Lung (tissue), 12 donors: ENCODE results near the gene EVI5. TPM values are rescaled to one million over a fixed set of nuclear protein-coding genes. Genes with fewer than 3 reads are reported as not detected.

Experiments used
- ATAC-seq: fragments of 200-7000 bp; cut with Tn5 transposase; one replicate; pipeline ENCODE4 v1.9.1; 2020; ENCODE audit warnings: moderate number of reproducible peaks; ENCODE audit not compliant: insufficient read depth, low FRiP score
- DNase-seq, 3 donors: peaks; one replicate each; pipeline ENCODE4 v3.0.0-alpha.2; 2013 to 2017
- H3K27ac ChIP-seq, 2 donors: one replicate each; pipeline ENCODE4 v1.5.1; 2013; ENCODE audit warnings: mild to moderate bottlenecking in 2 of 2, moderate library complexity in 2 of 2, control low read depth in 1 of 2, inconsistent platforms in 1 of 2, low read depth in 1 of 2, low read length in 1 of 2
- H3K27me3 ChIP-seq, 3 donors: one replicate each; pipeline ENCODE4 v1.5.1; 2013; ENCODE audit warnings: low read length in 2 of 3; ENCODE audit not compliant: control insufficient read depth in 3 of 3, insufficient read depth in 3 of 3
- H3K36me3 ChIP-seq, 4 donors: one replicate each; pipeline ENCODE4 v1.5.1; 2013; ENCODE audit warnings: low read length in 4 of 4, mild to moderate bottlenecking in 1 of 4, moderate library complexity in 1 of 4; ENCODE audit not compliant: control insufficient read depth in 4 of 4, insufficient read depth in 4 of 4
- H3K4me1 ChIP-seq, 5 donors: one replicate each; pipeline ENCODE4 v1.5.1; 2013; ENCODE audit warnings: low read length in 5 of 5, mild to moderate bottlenecking in 2 of 5, moderate library complexity in 1 of 5; ENCODE audit not compliant: control insufficient read depth in 5 of 5, insufficient read depth in 5 of 5
- H3K4me3 ChIP-seq: one replicate; pipeline ENCODE4 v1.5.1; 2013; ENCODE audit warnings: mild to moderate bottlenecking, control low read depth, moderate library complexity
- H3K9ac ChIP-seq, 2 donors: one replicate each; pipeline ENCODE4 v1.5.1; 2013; ENCODE audit warnings: low read length in 2 of 2, control low read depth in 1 of 2; ENCODE audit not compliant: insufficient read depth in 1 of 2
- H3K9me3 ChIP-seq, 4 donors: one replicate each; pipeline ENCODE4 v1.5.1; 2013; ENCODE audit warnings: low read length in 3 of 4, mild to moderate bottlenecking in 1 of 4, moderate library complexity in 1 of 4; ENCODE audit not compliant: control insufficient read depth in 4 of 4, insufficient read depth in 3 of 4
- WGBS, 2 donors: extraction: QIAGEN DNeasy Blood & Tissue Kit; methylation state at CpG; one replicate each; pipeline ENCODE4 v1.1.7; 2013; 5-methylcytosine and 5-hydroxymethylcytosine counted together
- polyA plus RNA-seq, 2 donors: library from polyadenylated mRNA; stranded (reverse); fragments of 200-250 nt; gene quantifications; one replicate each; pipeline ENCODE4 v1.2.1, GENCODE V29; 2013
- total RNA-seq, 2 donors: library from RNA; depleted of rRNA in 1 of 2; stranded (reverse); fragments of >200 nt in 1 of 2; gene quantifications; one replicate each; pipeline ENCODE4 v1.2.1, GENCODE V29; 2014 to 2021
- TF ChIP-seq, protein P1 (sequence below): IDR thresholded peaks from 2 replicates; pipeline ENCODE4 v1.5.1; 2012; ENCODE audit warnings: mild to moderate bottlenecking; ENCODE audit errors: control extremely low read depth, extremely low read depth
- donor health status: control.
- donor health status: control.
- donor health status: Bipolar disorder and iron deficiency.
- donor health status: healthy.
- donor health status: DM: yes; HTN: yes; CAD: no.

Gene EVI5
- total and polyA plus RNA-seq, 4 donors, result 4.9 to 88.8 (median 25.1) TPM

DNA sequence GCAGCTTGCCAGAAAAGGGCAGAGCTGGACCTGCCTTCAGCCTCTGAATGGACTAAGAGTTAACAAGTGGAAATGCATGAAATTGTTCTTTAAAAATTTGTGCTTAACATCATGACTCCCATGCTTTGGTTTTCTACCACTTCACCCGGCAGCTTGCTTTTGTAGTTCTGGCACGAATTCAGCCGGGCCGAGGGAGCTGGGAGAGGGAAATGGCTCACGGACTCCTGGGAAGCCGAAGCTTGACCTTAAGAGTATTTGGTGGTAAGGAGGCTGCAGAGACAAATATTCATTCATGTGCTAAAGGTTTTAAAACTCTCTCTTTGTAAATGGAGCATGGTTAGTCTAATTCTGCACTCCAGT is 281.0 kb downstream of the EVI5 start:
- Histone ChIP-seq H3K4me1 (no peaks in the 10 kb centered on the region), H3K9me3 (no peaks in the 10 kb centered on the region), H3K27ac (no peak overlapping the region), H3K27me3 (no peaks in the 10 kb centered on the region), H3K36me3 (no peaks in the 10 kb centered on the region), H3K9ac (no peak overlapping the region), H3K4me3 (no peak overlapping the region)
- DNase-seq (peak in 1 of 3 donors; percentile 9), ATAC-seq (no peak)
- WGBS, 2 donors, result 67 to 68% methylated on average over 6 of the region's 6 CpGs
- TF ChIP-seq, protein P1, sequence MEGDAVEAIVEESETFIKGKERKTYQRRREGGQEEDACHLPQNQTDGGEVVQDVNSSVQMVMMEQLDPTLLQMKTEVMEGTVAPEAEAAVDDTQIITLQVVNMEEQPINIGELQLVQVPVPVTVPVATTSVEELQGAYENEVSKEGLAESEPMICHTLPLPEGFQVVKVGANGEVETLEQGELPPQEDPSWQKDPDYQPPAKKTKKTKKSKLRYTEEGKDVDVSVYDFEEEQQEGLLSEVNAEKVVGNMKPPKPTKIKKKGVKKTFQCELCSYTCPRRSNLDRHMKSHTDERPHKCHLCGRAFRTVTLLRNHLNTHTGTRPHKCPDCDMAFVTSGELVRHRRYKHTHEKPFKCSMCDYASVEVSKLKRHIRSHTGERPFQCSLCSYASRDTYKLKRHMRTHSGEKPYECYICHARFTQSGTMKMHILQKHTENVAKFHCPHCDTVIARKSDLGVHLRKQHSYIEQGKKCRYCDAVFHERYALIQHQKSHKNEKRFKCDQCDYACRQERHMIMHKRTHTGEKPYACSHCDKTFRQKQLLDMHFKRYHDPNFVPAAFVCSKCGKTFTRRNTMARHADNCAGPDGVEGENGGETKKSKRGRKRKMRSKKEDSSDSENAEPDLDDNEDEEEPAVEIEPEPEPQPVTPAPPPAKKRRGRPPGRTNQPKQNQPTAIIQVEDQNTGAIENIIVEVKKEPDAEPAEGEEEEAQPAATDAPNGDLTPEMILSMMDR, result no peak

DNA sequence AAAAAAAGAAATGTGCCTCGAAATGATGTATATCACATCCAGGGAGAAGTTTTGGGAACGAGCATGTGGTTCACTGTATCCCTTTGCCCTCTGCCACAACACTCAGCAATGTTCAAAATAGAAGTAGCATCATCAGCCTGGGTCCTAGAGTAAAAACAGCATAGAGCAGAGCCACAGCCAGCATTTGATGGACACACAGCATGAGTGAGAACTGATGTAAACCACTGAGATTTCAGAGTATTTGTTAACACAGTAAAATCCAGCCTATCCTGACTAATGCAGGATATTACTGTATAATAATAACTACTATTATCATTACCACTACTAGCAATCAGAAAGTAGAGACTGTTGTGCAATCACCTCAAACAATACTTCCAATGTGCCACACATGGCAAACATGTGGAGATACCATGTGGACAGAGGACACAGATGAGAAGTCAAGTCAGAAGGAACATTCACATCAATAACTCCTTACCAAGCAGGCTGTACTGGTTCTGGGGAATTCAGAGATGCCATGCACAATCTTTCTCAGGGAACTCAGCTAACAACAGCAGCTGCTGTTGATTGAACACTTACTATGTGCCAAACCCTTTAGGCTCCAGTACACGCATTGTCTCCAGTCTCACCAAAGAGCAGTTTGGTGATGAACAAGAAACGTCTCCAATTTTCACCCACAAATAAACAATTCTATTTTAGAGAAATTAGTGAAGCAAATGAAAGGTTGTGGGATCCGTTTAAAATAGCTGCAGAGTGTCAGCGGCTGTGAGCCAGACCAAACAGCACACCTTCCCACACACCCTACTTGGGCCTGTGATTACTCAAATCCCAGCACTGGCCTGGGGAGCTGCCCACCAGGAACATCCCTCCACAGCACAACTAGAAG is 281.6 kb downstream of the EVI5 start:
- no peak overlapping the region for H3K4me3 ChIP-seq
- TF ChIP-seq, protein P1, result no peak
- H3K9me3 ChIP-seq, result no peaks in the 10 kb centered on the region
- no peaks in the 10 kb centered on the region for H3K27me3 ChIP-seq
- H3K27ac ChIP-seq, result no peak overlapping the region
- no peak overlapping the region for H3K9ac ChIP-seq
- ATAC-seq (no peak), DNase-seq (no peak)
- H3K4me1 ChIP-seq, result no peaks in the 10 kb centered on the region
- 86 to 88% methylated on average over 6 of the region's 6 CpGs for WGBS, 2 donors
- H3K36me3 ChIP-seq, result no peaks in the 10 kb centered on the region

DNA sequence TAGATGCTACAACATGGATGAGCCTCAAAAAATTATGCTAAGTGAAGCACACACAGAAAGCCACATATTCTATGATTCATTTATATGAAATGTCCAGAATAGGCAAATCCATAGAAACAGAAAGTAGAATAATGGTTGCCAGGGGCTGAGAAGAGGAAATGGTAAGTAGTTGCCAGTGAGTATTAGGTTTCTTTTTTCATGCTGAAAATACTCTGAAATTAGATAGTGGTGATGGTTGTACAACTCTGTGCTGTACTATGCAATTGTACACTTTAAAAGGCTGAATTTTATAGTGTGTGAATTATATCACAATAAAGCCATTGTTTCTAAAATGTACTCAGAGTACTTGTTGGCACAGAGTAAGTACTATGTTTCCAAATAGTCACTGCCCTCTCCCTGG is 282.7 kb downstream of the EVI5 start:
- H3K9ac ChIP-seq, result no peak overlapping the region
- DNase-seq (no peak), ATAC-seq (no peak)
- peaks cover 0 to 3% (median 0%) of the 10 kb centered on the region in 3 donors for H3K27me3 ChIP-seq
- H3K4me1 ChIP-seq, result no peaks in the 10 kb centered on the region
- no peaks in the 10 kb centered on the region for H3K36me3 ChIP-seq
- H3K9me3 ChIP-seq, result no peaks in the 10 kb centered on the region
- H3K4me3 ChIP-seq, result no peak overlapping the region
- TF ChIP-seq, protein P1, result no peak
- no peak overlapping the region for H3K27ac ChIP-seq
